Ovary (tissue), 3 donors: ENCODE results near the gene SYT9.

Experiments used
- CTCF ChIP-seq, 3 donors: fragments of 450-650 bp in 2 of 3; fragments of 200-600 bp in 1 of 3; IDR thresholded peaks; one replicate each; pipeline versions ENCODE4 v1.5.1 to v1.8.0; 2016 to 2022; ENCODE audit warnings: antibody characterized with exemption in 3 of 3, mild to moderate bottlenecking in 1 of 3
- EP300 ChIP-seq: sonication (generic); formaldehyde crosslinking; IDR thresholded peaks from one replicate; pipeline ENCODE4 v1.6.1; 2017; ENCODE audit warnings: antibody characterized with exemption
- POLR2A ChIP-seq: fragments of 450-650 bp; IDR thresholded peaks from one replicate; pipeline ENCODE4 v1.6.1; 2017; ENCODE audit warnings: antibody characterized with exemption, mild to moderate bottlenecking, moderate library complexity
- donor health status: DM: no; HTN: no; CAD: no.

- no peak for TF ChIP-seq POLR2A
- no peak for TF ChIP-seq CTCF (IDR thresholded peaks at IDR 0.05)
- no peak for TF ChIP-seq EP300
These were observed 211.0 kb downstream of the SYT9 start for GRCh38 chr11:7462706-7463105.
